Measurements from ENCODE around the gene UGT3A1. TPM values are rescaled to one million over a fixed set of nuclear protein-coding genes. Genes with fewer than 3 reads are reported as not detected.

Gene UGT3A1
- total and polyA plus RNA-seq, 3 donors from 2014 or later, result 4.3 to 12.4 (median 7.5) TPM

DNA sequence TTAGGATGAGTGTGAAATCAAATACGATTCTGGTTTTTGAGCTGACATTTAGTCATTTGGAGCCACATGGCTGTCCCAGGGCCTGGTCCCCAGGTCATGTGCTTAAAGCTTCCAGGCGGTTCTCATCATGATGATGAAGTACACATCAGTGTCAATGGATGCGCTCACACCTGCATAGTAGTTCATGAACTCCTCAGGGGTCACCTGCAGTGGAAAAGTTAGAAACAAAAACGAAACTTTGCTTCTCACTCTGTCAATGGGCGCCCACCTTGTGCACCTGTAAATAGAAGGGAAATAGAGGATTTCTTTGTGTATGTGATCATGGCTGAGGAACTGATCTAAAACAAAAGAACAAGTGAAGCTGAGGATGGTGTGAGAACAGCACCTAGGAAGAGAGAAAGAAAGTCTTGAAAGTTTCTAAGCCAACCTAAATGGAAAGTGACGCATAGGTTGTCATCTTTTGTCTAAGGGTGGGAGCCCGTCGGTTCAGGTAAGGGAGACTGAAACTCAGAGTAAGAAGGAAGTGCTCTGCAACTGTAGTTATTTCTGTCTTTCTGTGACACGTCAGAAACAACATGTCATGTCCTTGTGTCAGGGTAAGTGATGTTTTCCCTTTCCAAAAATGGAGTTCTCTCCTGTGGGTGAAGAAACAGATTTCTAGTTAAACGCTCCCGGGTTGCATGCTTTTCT, 86.6 kb downstream of the UGT3A1 start:
- Histone ChIP-seq H3K27ac (no peak overlapping the region), H3K36me3 (ENCODE audit: low read depth, missing control alignments) (no peaks in the 10 kb centered on the region), H3K9me3 (no peaks in the 10 kb centered on the region), H3K27me3 (no peaks in the 10 kb centered on the region), H3K4me1 (no peaks in the 10 kb centered on the region), H3K4me3 (no peak overlapping the region)
- WGBS, 2 donors, result 81 to 85% methylated on average over 11 of the region's 11 CpGs
- TF ChIP-seq, protein P1, sequence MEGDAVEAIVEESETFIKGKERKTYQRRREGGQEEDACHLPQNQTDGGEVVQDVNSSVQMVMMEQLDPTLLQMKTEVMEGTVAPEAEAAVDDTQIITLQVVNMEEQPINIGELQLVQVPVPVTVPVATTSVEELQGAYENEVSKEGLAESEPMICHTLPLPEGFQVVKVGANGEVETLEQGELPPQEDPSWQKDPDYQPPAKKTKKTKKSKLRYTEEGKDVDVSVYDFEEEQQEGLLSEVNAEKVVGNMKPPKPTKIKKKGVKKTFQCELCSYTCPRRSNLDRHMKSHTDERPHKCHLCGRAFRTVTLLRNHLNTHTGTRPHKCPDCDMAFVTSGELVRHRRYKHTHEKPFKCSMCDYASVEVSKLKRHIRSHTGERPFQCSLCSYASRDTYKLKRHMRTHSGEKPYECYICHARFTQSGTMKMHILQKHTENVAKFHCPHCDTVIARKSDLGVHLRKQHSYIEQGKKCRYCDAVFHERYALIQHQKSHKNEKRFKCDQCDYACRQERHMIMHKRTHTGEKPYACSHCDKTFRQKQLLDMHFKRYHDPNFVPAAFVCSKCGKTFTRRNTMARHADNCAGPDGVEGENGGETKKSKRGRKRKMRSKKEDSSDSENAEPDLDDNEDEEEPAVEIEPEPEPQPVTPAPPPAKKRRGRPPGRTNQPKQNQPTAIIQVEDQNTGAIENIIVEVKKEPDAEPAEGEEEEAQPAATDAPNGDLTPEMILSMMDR (IDR thresholded peaks at IDR 0.05), result no peak
- TF ChIP-seq POLR2A (IDR thresholded peaks at IDR 0.05), result no peak
- intact Hi-C loops (cut with DNase I; ENCODE audit: low total_unique reads), result no loop called here
- DNase-seq, result no peak

DNA sequence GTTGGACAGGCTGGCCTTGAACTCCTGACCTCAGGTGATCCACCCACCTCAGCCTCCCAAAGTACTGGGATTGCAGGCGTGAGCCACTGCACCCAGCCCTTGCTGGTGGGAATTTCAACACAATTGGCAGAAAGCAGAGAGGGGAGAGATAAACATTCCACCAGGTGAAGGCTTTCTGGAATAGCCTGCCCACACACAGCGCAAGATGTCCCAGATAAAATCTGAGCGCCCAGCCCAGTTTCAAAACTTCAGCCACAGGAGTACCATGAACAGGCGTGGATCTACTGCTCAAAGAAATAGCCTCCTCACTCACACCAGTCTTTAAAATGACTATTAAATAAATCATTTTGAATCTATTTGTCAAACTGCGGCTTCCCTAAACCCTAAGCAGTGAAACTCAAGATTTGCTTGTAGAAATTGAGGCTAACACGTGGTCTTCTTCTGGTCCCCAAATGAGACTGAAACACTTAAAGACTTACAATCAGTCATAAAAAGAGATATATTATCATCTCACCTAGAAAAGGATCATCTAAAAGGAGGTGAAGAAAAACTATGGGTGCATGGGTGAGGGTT, 87.5 kb downstream of the UGT3A1 start:
- Histone ChIP-seq H3K27ac (no peak overlapping the region), H3K27me3 (no peaks in the 10 kb centered on the region), H3K4me1 (no peaks in the 10 kb centered on the region), H3K36me3 (ENCODE audit: low read depth, missing control alignments) (no peaks in the 10 kb centered on the region), H3K4me3 (no peak overlapping the region), H3K9me3 (no peaks in the 10 kb centered on the region)
- TF ChIP-seq POLR2A (IDR thresholded peaks at IDR 0.05), result no peak
- TF ChIP-seq, protein P1 (IDR thresholded peaks at IDR 0.05), result no peak
- DNase-seq, result no peak
- WGBS, 2 donors, result 93% methylated on average over 6 of the region's 6 CpGs
- intact Hi-C loops (cut with DNase I; ENCODE audit: low total_unique reads), result no loop called here

DNA sequence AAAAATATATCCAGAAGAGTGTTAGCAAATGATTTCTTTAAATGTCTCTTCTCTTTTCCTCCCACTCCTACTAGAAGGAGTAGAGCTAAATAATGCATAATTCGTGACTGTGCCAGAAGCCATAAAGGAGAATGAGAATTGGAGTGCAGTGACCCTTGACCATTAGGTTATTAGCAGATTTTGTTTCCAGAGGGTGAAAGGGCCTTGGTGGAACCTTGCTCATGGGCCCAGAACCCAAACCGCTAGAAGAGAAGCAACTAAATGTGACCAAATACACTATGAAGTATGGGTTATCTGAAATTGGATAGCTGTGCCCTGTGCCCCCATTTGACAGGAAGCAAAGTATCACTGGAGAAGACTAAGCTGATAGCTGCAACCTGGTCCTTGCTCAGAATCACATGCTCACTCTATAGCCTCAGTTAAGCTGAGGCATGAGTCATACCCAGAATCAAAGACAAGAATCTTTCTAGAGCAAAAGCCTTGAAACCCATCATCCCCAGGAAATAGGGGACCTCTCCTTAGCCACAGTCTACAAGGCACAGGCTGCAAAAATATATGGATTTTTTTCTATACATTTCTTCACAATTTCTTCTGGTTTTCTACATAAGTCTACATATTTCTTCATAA, 89.0 kb downstream of the UGT3A1 start:
- Histone ChIP-seq H3K4me3 (no peak overlapping the region), H3K4me1 (no peaks in the 10 kb centered on the region), H3K36me3 (ENCODE audit: low read depth, missing control alignments) (no peaks in the 10 kb centered on the region), H3K9me3 (no peaks in the 10 kb centered on the region), H3K27ac (no peak overlapping the region), H3K27me3 (no peaks in the 10 kb centered on the region)
- 79 to 92% methylated on average over 2 of the region's 2 CpGs for WGBS, 2 donors
- DNase-seq, result no peak
- intact Hi-C loops (cut with DNase I; ENCODE audit: low total_unique reads), result no loop called here
- no peak for TF ChIP-seq POLR2A (IDR thresholded peaks at IDR 0.05)
- TF ChIP-seq, protein P1 (IDR thresholded peaks at IDR 0.05), result no peak

Other genes with a start within 250 kb of the UGT3A1 start
- gene IL7R, start 134.5 kb downstream of the UGT3A1 start, total RNA-seq, result 10 to 100 TPM in 1 of 2 donors, 1 to 10 TPM in 1; 7.6 to 17.5 TPM
- 12.1 TPM for gene IL7R, start 134.5 kb downstream of the UGT3A1 start, polyA plus RNA-seq (ENCODE audit: insufficient read depth, low read depth, low replicate concordance)
- gene CAPSL, start 52.8 kb downstream of the UGT3A1 start, total RNA-seq, result 1 to 10 TPM; 3.5 to 4.5 TPM
- 28.5 TPM for gene CAPSL, start 52.8 kb downstream of the UGT3A1 start, polyA plus RNA-seq (ENCODE audit: insufficient read depth, low read depth, low replicate concordance)
- gene UGT3A2, start 75.5 kb upstream of the UGT3A1 start, total RNA-seq, result 10 to 100 TPM in 1 of 2 donors, 1 to 10 TPM in 1; 6.9 to 10.8 TPM
- 14.9 TPM for gene UGT3A2, start 75.5 kb upstream of the UGT3A1 start, polyA plus RNA-seq (ENCODE audit: insufficient read depth, low read depth, low replicate concordance)
- 10 to 100 TPM in 1 of 2 donors, 1 to 10 TPM in 1; 8.2 to 24.4 TPM for gene LMBRD2, start 160.5 kb upstream of the UGT3A1 start, total RNA-seq
- gene LMBRD2, start 160.5 kb upstream of the UGT3A1 start, polyA plus RNA-seq (ENCODE audit: insufficient read depth, low read depth, low replicate concordance), result 6.3 TPM
- gene SKP2, start 160.7 kb upstream of the UGT3A1 start, total RNA-seq, result 10 to 100 TPM; 10.6 to 14.2 TPM
- 7.1 TPM for gene SKP2, start 160.7 kb upstream of the UGT3A1 start, polyA plus RNA-seq (ENCODE audit: insufficient read depth, low read depth, low replicate concordance)